GM12865 (cell line): ENCODE data around the gene LRRN2.
A peak's percentile ranks its signal among the peaks of the same experiment; 100 is the strongest.

Source experiments
- DNase-seq: peaks from one replicate; pipeline ENCODE4 v3.0.0; 2010; ENCODE audit warnings: low read depth
- H3K4me3 ChIP-seq: 2 replicates; pipeline ENCODE4 v1.5.1; 2011; ENCODE audit warnings: mild to moderate bottlenecking, low read depth, low read length, control low read depth
- TF ChIP-seq, protein P1 (sequence below): IDR thresholded peaks from 2 replicates; pipeline ENCODE4 v1.5.1; 2011; ENCODE audit warnings: low read length, control low read depth, low read depth, inconsistent platforms; ENCODE audit not compliant: insufficient read depth; ENCODE audit errors: missing control alignments

LRRN2 gene

DNA sequence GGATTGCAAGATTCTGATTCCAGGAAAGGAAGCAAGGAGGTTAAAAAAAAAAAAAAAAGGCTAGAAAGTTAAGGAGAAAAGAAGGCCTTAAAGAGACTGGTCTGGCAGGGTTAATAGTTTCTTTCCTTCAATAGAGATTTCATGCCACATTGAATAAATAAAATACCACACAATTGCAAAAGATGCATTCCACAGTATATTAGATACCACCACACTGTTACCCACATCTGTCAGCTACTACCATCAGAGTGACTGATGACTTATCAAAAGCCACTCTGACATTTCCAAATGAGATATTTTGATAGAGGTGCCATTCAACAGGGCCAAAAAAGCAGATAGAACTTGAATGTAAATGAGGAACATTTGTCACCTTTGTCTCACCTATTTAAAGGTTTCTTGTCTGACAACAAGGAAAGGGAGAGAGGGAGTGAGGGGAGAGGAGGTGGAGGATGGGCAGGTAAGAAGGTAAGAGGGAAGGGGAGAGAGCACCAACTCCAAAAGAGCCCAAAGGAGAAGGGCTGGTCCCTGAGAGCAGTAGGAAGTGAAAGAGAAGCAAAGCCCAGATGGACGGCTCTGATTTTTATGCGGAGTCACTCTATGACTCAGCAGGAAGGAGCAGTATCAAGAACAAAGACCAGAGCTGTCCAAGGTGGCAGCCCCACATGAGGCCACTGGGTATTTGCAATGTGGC lies 38.3 kb downstream of the LRRN2 start:
- TF ChIP-seq, protein P1, sequence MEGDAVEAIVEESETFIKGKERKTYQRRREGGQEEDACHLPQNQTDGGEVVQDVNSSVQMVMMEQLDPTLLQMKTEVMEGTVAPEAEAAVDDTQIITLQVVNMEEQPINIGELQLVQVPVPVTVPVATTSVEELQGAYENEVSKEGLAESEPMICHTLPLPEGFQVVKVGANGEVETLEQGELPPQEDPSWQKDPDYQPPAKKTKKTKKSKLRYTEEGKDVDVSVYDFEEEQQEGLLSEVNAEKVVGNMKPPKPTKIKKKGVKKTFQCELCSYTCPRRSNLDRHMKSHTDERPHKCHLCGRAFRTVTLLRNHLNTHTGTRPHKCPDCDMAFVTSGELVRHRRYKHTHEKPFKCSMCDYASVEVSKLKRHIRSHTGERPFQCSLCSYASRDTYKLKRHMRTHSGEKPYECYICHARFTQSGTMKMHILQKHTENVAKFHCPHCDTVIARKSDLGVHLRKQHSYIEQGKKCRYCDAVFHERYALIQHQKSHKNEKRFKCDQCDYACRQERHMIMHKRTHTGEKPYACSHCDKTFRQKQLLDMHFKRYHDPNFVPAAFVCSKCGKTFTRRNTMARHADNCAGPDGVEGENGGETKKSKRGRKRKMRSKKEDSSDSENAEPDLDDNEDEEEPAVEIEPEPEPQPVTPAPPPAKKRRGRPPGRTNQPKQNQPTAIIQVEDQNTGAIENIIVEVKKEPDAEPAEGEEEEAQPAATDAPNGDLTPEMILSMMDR: no peak
- peak; percentile 69 for DNase-seq
- no peak overlapping the region for H3K4me3 ChIP-seq

- TF ChIP-seq, protein P1: no peak
- no peak overlapping the region for H3K4me3 ChIP-seq
- no peak for DNase-seq
Measured at GRCh38 chr1:204645666-204646065, 39.9 kb downstream of the LRRN2 start.

GRCh38 chr1:204645251-204645650 lies 40.3 kb downstream of the LRRN2 start:
- TF ChIP-seq, protein P1: no peak
- DNase-seq: no peak
- no peak overlapping the region for H3K4me3 ChIP-seq

GRCh38 chr1:204643503-204643902 lies 42.0 kb downstream of the LRRN2 start:
- no peak for DNase-seq
- TF ChIP-seq, protein P1: no peak
- H3K4me3 ChIP-seq: no peak overlapping the region

DNA sequence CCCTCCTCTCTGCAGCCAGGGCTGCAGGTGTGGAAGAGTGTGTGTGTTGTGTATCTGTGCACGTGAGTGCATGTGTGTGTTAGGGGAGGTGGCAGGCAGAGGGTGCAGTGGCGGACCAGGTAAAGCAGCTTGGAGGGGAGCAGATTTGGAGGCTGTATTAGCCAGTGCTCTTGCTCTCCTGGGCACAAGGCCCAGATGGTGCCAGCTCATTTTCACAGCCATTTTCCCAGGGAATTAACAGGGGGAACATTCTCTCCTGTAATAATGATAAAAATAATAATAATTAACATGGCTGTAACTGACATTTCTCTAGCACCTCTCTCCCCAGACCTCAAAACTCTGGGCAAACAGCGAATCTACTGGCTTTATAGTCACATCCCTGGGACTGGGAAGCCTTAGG lies 43.6 kb downstream of the LRRN2 start:
- H3K4me3 ChIP-seq: no peak overlapping the region
- no peak for DNase-seq
- TF ChIP-seq, protein P1: no peak

GRCh38 chr1:204641455-204641854 lies 44.1 kb downstream of the LRRN2 start:
- TF ChIP-seq, protein P1: no peak
- no peak overlapping the region for H3K4me3 ChIP-seq
- DNase-seq: no peak

DNA sequence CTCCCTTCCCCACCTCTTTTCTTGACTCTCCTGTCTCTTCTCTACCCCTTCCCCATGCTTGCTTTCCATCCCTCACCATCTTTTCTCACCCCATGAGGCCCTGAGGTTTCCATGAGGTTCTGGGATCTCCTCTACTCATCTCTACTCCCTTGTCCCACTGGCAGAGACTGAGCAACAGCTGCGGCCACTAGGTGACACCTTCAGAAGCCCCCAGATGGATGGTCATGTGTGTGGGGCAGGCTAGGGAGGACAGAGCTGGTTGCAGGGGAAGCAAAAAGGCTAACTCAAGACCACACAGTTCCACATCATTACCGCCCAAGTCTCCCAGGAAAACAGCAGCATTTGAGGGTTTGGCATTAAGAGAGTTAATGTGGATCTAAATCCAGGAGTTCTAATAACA lies 45.0 kb downstream of the LRRN2 start:
- TF ChIP-seq, protein P1: no peak
- no peak overlapping the region for H3K4me3 ChIP-seq
- no peak for DNase-seq
